ENCODE results near the gene RHO. TPM values are rescaled to one million over a fixed set of nuclear protein-coding genes. Genes with fewer than 3 reads are reported as not detected.
"Not testable (repeated sequence)": the region's sequence is repeated elsewhere in the genome, so short reads cannot be mapped to it uniquely, and the experiment has no call there.

RHO gene
- not detected for total RNA-seq

- no peak within 1 kb of the TSS for H3K4me3 Mint-ChIP-seq
- no peaks in the 10 kb centered on the region for H3K36me3 Mint-ChIP-seq
- H3K27me3 Mint-ChIP-seq: peaks cover 2% of the 10 kb centered on the region
- POLR2A ChIA-PET: interaction anchor here (0.6 kb wide), 1 partner anchor 1234 kb away, joined by 3 read pairs; no protein-coding TSS in a partner anchor
- no peak for ATAC-seq (ENCODE audit: low read depth)
- H3K9me3 Mint-ChIP-seq: no peaks in the 10 kb centered on the region
- H3K27ac Mint-ChIP-seq: no peak within 1 kb of the TSS
- no peaks in the 10 kb centered on the region for H3K4me1 Mint-ChIP-seq
- DNase-seq: no peak
Observed at GRCh38 chr3:129528589-129529100, at the start of gene RHO. TSS of gene RHO (plus strand) at chr3:129528639. CDS start at chr3:129528734, 95 bp downstream.

- H3K36me3 Mint-ChIP-seq; ATAC-seq (ENCODE audit: low read depth); H3K9me3 Mint-ChIP-seq; H3K4me3 Mint-ChIP-seq; H3K27me3 Mint-ChIP-seq; H3K4me1 Mint-ChIP-seq; DNase-seq: not testable (repeated sequence)
- POLR2A ChIA-PET: interaction anchor here (0.8 kb wide), 1 partner anchor 41 kb away, joined by 3 read pairs; the partner anchor contains the start of genes IFT122 and MBD4
- H3K27ac Mint-ChIP-seq: peak overlapping the region; percentile 30
Observed at GRCh38 chr3:129481225-129481765, 47.1 kb upstream of the RHO start.

- peak; percentile 76 for ATAC-seq (ENCODE audit: low read depth)
- H3K27me3 Mint-ChIP-seq: no peaks in the 10 kb centered on the region
- no peak overlapping the region for H3K4me3 Mint-ChIP-seq
- peaks cover 5% of the 10 kb centered on the region for H3K36me3 Mint-ChIP-seq
- POLR2A ChIA-PET: no interaction called here
- H3K27ac Mint-ChIP-seq: peak overlapping the region; percentile 27
- DNase-seq: no peak
- peaks cover 6% of the 10 kb centered on the region for H3K4me1 Mint-ChIP-seq
- no peaks in the 10 kb centered on the region for H3K9me3 Mint-ChIP-seq
Observed at GRCh38 chr3:129481766-129482332, 46.6 kb upstream of the RHO start.

- H3K4me1 Mint-ChIP-seq: peaks cover 6% of the 10 kb centered on the region
- no peak overlapping the region for H3K4me3 Mint-ChIP-seq
- ATAC-seq (ENCODE audit: low read depth) (no peak), DNase-seq (no peak)
- no peaks in the 10 kb centered on the region for H3K9me3 Mint-ChIP-seq
- no peak overlapping the region for H3K27ac Mint-ChIP-seq
- H3K27me3 Mint-ChIP-seq: no peaks in the 10 kb centered on the region
- POLR2A ChIA-PET: no interaction called here
- H3K36me3 Mint-ChIP-seq: peaks cover 5% of the 10 kb centered on the region
Observed at GRCh38 chr3:129482721-129483120, 45.7 kb upstream of the RHO start.

GRCh38 chr3:129483870-129484269 lies 44.6 kb upstream of the RHO start:
- ATAC-seq (ENCODE audit: low read depth) (no peak), DNase-seq (no peak)
- POLR2A ChIA-PET: no interaction called here
- no peaks in the 10 kb centered on the region for H3K9me3 Mint-ChIP-seq
- no peak overlapping the region for H3K27ac Mint-ChIP-seq
- peaks cover 6% of the 10 kb centered on the region for H3K4me1 Mint-ChIP-seq
- H3K4me3 Mint-ChIP-seq: no peak overlapping the region
- H3K36me3 Mint-ChIP-seq: peaks cover 5% of the 10 kb centered on the region
- H3K27me3 Mint-ChIP-seq: no peaks in the 10 kb centered on the region

- H3K4me3 Mint-ChIP-seq; H3K4me1 Mint-ChIP-seq; H3K9me3 Mint-ChIP-seq; ATAC-seq (ENCODE audit: low read depth); DNase-seq; POLR2A ChIA-PET; H3K36me3 Mint-ChIP-seq; H3K27ac Mint-ChIP-seq; H3K27me3 Mint-ChIP-seq: not testable (repeated sequence)
Observed at GRCh38 chr3:129485146-129485545, 43.3 kb upstream of the RHO start.

GRCh38 chr3:129485721-129486663 lies 42.4 kb upstream of the RHO start:
- no peak overlapping the region for H3K27ac Mint-ChIP-seq

GRCh38 chr3:129486664-129487035 lies 41.8 kb upstream of the RHO start:
- H3K9me3 Mint-ChIP-seq: no peaks in the 10 kb centered on the region
- no peak overlapping the region for H3K4me3 Mint-ChIP-seq
- peaks cover 6% of the 10 kb centered on the region for H3K4me1 Mint-ChIP-seq
- no peak overlapping the region for H3K27ac Mint-ChIP-seq
- H3K36me3 Mint-ChIP-seq: peaks cover 3% of the 10 kb centered on the region
- no peaks in the 10 kb centered on the region for H3K27me3 Mint-ChIP-seq
- ATAC-seq (ENCODE audit: low read depth) (no peak), DNase-seq (no peak)
- POLR2A ChIA-PET: no interaction called here

More at GRCh38 chr3:129485721-129486663, 42.4 kb upstream of the RHO start:
- ATAC-seq (ENCODE audit: low read depth) (no peak), DNase-seq (no peak)
- POLR2A ChIA-PET: no interaction called here
- Mint-ChIP-seq H3K27me3 (no peaks in the 10 kb centered on the region), H3K9me3 (no peaks in the 10 kb centered on the region), H3K36me3 (peaks cover 3% of the 10 kb centered on the region), H3K4me1 (peaks cover 6% of the 10 kb centered on the region), H3K4me3 (no peak overlapping the region)

- no peak overlapping the region for H3K4me3 Mint-ChIP-seq
- H3K27me3 Mint-ChIP-seq: no peaks in the 10 kb centered on the region
- POLR2A ChIA-PET: no interaction called here
- ATAC-seq (ENCODE audit: low read depth): no peak
- no peaks in the 10 kb centered on the region for H3K9me3 Mint-ChIP-seq
- no peak overlapping the region for H3K27ac Mint-ChIP-seq
- peaks cover 3% of the 10 kb centered on the region for H3K36me3 Mint-ChIP-seq
- no peaks in the 10 kb centered on the region for H3K4me1 Mint-ChIP-seq
- DNase-seq: no peak
Observed at GRCh38 chr3:129487183-129487867, 41.1 kb upstream of the RHO start.

GRCh38 chr3:129487868-129488335 lies 40.5 kb upstream of the RHO start:
- H3K4me1 Mint-ChIP-seq; DNase-seq; H3K27ac Mint-ChIP-seq; POLR2A ChIA-PET; H3K4me3 Mint-ChIP-seq; H3K36me3 Mint-ChIP-seq; ATAC-seq (ENCODE audit: low read depth); H3K9me3 Mint-ChIP-seq; H3K27me3 Mint-ChIP-seq: not testable (repeated sequence)

GRCh38 chr3:129489258-129489657 lies 39.2 kb upstream of the RHO start:
- DNase-seq; ATAC-seq (ENCODE audit: low read depth); H3K4me3 Mint-ChIP-seq; H3K4me1 Mint-ChIP-seq; H3K9me3 Mint-ChIP-seq; POLR2A ChIA-PET; H3K27me3 Mint-ChIP-seq; H3K27ac Mint-ChIP-seq; H3K36me3 Mint-ChIP-seq: not testable (repeated sequence)

- POLR2A ChIA-PET: interaction anchor here (0.8 kb wide), 1 partner anchor 174 kb away, joined by 3 read pairs; a partner anchor contains a TSS
- Mint-ChIP-seq H3K27ac (no peak overlapping the region), H3K4me3 (no peak overlapping the region), H3K36me3 (no peaks in the 10 kb centered on the region), H3K4me1 (no peaks in the 10 kb centered on the region), H3K9me3 (no peaks in the 10 kb centered on the region), H3K27me3 (no peaks in the 10 kb centered on the region)
- DNase-seq: peak; percentile 55
- ATAC-seq (ENCODE audit: low read depth): peak; percentile 92
Observed at GRCh38 chr3:129490273-129490675, 38.2 kb upstream of the RHO start.

- H3K4me1 Mint-ChIP-seq; H3K36me3 Mint-ChIP-seq; POLR2A ChIA-PET; ATAC-seq (ENCODE audit: low read depth); H3K27me3 Mint-ChIP-seq; DNase-seq; H3K27ac Mint-ChIP-seq; H3K9me3 Mint-ChIP-seq; H3K4me3 Mint-ChIP-seq: not testable (repeated sequence)
Observed at GRCh38 chr3:129491077-129491476, 37.4 kb upstream of the RHO start.

Measured in activated naive CD8-positive, alpha-beta T cell treated with anti-CD3 and anti-CD28 coated beads, Interleukin-2, amount 10 ng/mL, durations not matched to agents 7 days and 5 days (primary cell).